HG02588 (cell line): ENCODE data around the gene SYDE1.
"Not testable (repeated sequence)": the region's sequence is repeated elsewhere in the genome, so short reads cannot be mapped to it uniquely, and the experiment has no call there.

Experiments
- ATAC-seq: cut with Tn5 transposase; IDR thresholded peaks from one replicate; pipeline ENCODE4 v1.9.1; 2021; ENCODE audit warnings: mild to moderate bottlenecking, moderate library complexity; ENCODE audit not compliant: unreplicated experiment

Gene SYDE1

DNA sequence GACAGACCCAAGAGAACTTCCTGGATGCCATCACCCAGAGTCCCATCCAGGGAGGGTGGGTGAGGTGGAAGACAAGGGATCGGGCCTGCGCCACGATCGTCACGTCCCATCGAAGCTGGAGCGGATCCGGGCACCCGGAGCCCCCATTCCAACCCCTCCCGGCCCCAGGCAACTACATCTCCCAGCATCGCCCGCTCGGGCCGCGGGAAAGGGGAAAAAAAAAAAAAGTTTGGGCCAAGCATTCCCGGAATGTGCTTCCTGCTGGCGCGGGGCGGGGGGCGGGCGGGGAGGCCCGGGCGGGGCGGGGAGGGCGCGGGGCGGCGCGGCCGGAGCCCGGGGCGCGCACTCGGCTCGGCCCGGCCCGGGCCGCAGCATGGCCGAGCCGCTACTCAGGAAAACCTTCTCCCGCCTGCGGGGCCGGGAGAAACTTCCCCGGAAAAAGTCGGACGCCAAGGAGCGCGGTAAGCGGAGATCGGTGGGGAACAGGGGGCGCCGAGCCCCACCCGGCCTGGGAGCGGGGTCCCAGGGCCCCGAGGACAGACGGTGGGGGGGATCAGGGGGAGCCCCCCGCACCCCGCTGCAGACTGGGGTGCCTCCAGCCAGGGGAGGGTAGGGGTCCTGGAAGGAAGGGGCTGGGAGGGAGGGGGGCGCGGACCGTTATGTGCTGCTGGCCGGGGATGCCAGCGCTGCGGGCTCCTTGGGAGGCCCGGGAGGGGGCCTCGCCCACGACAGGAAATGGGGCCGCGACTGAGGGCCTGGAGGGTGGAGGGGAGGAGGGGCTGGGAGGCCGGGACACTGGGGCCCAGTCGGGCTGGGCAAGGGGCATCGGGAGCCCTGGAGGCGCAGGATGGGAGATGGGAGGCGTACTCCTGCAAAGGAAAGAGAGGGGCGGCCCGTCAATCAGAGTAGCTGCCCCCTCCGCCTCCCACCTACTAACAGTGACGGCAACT lies at the start of gene SYDE1:
SYDE1 (plus strand) TSS at position 341 of the 950 bp plus-strand sequence; CDS start at position 374, 33 bp downstream.
- no peak for ATAC-seq

DNA sequence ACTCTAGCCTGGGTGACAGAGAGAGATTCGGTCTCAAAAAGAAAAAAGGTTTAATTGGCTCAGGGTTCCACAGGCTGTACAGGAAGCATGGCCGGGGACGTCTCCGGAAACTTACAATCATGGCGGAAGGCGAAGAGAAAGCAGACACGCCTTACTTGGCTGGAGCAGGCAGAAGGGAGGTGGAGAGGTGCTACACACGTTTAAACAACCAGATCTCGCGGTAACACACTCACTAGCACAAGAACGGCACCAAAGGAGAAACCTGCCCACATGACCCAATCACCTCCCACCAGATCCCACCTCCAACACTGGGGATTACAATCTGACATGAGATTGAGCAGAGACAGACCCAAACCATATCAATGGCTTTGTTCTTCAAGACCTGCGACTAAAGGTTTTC lies 45.2 kb upstream of the SYDE1 start:
- no peak for ATAC-seq

- ATAC-seq: not testable (repeated sequence)
Measured at GRCh38 chr19:15070386-15070785, 36.8 kb upstream of the SYDE1 start.

- no peak for ATAC-seq
Measured at GRCh38 chr19:15072930-15073647, 34.1 kb upstream of the SYDE1 start.

DNA sequence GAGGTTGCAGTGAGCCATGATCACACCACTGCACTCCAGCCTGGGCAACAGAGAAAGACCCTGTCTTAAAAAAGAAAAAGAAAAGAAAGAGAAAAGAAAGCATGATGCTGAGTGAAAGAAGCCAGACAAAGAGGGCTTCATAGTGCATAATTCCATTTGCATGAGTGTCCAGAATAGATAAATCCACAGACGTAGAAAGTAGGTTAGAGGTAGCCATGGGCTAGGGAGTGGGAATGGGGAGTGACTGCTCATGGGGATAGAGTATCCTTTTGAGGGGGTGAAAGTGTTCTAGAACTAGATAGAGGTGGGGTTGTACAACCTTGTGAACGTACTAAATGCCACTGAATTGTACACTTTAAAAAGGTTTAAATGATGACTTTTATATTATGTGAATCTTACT lies 32.8 kb upstream of the SYDE1 start:
- no peak for ATAC-seq

GRCh38 chr19:15075806-15076205 lies 31.4 kb upstream of the SYDE1 start:
- ATAC-seq: no peak

- not testable (repeated sequence) for ATAC-seq
Measured at GRCh38 chr19:15080002-15080401, 27.2 kb upstream of the SYDE1 start.

GRCh38 chr19:15081911-15082310 lies 25.3 kb upstream of the SYDE1 start, which contains the start of gene OR1I1:
OR1I1 (plus strand) TSS chr19:15082211; CDS start chr19:15087066, 4,855 bp downstream.
- no peak for ATAC-seq

DNA sequence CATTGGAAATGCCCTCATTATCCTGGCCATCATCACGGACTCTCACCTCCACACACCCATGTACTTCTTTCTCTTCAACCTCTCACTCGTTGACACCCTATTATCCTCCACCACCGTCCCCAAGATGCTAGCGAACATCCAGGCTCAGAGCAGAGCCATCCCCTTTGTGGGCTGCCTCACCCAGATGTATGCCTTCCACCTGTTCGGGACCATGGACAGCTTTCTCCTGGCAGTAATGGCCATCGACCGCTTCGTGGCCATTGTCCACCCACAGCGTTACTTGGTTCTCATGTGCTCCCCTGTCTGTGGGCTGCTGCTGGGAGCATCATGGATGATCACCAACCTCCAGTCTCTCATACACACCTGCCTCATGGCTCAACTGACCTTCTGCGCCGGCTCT lies 20.0 kb upstream of the SYDE1 start:
- ATAC-seq: no peak

DNA sequence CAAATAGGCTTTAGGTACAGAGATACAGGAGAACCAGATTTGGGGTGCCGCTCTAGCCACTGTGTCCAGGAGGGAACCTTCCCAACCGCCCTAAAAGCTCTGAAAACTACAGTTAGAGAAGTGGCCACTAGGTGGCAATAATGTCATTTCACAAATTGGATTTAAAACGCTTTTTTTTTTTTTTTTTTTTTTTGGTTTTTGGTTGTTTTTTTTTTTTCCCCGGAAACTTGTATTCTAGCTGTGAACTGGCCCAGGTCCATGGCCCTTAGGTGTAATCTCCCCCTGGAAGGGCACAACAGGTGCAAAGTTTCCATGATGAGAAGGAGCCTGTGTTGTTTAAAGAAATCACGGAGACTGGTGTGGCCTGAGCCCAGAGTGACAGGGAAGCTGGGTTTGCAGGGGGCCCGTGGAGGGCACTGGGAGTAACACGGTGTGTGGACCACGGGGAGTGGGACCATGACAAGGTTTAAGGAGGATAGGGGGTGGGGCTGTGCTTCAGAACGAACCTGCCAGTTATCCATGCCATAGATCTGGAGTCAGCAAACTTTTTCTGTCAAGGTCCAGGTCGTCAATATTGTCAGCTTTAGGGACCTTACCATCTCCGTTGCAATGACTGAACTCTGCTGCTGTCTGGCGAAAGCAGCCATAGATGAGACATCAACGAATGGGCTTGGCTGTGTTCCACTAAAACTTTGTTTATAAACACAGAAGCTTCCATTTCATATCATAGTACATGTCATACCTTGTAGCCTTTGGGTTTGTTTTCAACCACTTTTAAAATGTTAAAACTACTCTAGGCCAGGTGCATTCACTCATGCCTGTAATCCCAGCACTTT lies 15.1 kb upstream of the SYDE1 start:
- ATAC-seq: no peak

- ATAC-seq: no peak
Measured at GRCh38 chr19:15093001-15093400, 14.2 kb upstream of the SYDE1 start.

GRCh38 chr19:15096223-15096622 lies 11.0 kb upstream of the SYDE1 start:
- no peak for ATAC-seq

DNA sequence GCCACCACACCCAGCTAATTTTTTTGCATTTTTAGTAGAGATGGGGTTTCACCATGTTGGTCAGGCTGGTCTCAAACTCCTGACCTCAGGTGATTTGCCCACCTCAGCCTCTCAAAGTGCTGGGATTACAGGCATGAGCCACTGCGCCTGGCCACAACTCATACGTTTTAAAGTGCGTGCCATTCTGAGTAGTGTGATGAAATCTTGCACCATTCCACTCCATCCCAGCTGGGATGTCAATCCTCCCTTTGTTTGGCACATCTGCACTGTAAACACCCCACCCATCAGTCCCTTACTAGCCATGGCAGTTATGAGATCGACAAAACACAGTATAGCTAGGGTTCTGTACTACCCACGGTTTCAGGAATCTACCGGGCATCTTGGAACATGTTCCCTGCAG lies 9.2 kb upstream of the SYDE1 start:
- ATAC-seq: not testable (repeated sequence)

GRCh38 chr19:15098460-15098859 lies 8.7 kb upstream of the SYDE1 start:
- no peak for ATAC-seq

- no peak for ATAC-seq
Measured at GRCh38 chr19:15099017-15099582, 8.1 kb upstream of the SYDE1 start.

- no peak for ATAC-seq
Measured at GRCh38 chr19:15101479-15102082, 5.6 kb upstream of the SYDE1 start.

- no peak for ATAC-seq
Measured at GRCh38 chr19:15104003-15104402, 3.2 kb upstream of the SYDE1 start.

- ATAC-seq: no peak
Measured at GRCh38 chr19:15104411-15104810, 2.8 kb upstream of the SYDE1 start.

- ATAC-seq: no peak
Measured at GRCh38 chr19:15105044-15105443, 2.2 kb upstream of the SYDE1 start.

GRCh38 chr19:15108145-15108844 lies 1.1 kb downstream of the SYDE1 start:
- ATAC-seq: no peak
